ENCODE data around the gene TMEM38A.
"Not testable (repeated sequence)": the region's sequence is repeated elsewhere in the genome, so short reads cannot be mapped to it uniquely, and the experiment has no call there.

The TMEM38A gene

DNA sequence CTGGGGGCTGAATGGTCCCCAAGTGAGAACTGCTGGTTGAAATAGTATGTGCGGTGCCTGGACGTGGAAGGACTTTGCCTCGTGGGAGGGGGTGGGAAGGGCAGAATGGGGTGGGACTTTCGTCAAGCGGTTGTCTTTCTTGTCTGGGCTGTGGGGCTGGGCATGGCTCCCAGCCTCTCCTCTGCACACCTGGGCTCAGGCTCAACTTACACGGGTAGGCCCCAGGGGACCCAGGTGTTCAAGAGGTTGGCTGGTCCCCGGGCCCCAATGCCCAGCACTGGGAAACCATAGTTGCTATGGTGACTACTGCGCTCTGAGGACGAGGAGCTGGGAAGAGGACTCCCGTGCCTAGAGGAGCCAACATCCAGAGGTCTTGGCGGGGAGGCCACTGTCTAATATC lies 66.0 kb downstream of the TMEM38A start:
- TF ChIP-seq, protein P1, sequence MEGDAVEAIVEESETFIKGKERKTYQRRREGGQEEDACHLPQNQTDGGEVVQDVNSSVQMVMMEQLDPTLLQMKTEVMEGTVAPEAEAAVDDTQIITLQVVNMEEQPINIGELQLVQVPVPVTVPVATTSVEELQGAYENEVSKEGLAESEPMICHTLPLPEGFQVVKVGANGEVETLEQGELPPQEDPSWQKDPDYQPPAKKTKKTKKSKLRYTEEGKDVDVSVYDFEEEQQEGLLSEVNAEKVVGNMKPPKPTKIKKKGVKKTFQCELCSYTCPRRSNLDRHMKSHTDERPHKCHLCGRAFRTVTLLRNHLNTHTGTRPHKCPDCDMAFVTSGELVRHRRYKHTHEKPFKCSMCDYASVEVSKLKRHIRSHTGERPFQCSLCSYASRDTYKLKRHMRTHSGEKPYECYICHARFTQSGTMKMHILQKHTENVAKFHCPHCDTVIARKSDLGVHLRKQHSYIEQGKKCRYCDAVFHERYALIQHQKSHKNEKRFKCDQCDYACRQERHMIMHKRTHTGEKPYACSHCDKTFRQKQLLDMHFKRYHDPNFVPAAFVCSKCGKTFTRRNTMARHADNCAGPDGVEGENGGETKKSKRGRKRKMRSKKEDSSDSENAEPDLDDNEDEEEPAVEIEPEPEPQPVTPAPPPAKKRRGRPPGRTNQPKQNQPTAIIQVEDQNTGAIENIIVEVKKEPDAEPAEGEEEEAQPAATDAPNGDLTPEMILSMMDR (IDR thresholded peaks at IDR 0.05; ENCODE audit: borderline replicate concordance, insufficient read depth, low read depth, low read length): no peak

DNA sequence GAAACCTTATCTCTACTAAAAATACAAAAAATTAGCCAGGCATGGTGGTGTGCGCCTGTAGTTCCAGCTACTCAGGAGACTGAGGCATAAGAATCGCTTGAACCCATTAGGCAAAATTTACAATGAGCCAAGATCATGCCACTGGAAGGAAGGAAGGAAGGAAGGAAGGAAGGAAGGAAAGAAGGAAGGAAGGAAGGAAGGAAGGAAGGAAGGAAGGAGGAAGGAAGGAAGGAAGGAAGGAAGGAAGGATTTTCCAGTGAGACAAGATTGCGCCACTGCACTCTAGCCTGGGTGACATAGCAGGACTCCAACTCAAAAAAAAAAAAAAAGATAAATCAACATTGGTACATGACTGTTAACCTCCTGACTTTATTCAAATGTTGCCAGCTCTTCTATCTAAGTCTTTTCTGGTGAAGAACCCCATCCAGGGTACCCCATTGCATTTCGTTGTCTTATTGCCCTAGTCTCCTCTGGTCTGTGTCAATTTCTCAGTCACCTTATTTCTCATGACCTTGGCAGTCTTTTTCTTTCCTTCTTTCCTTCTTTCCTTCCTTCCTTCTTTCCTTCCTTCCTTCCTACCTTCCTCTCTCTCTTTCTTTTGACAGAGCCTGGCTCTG lies 74.8 kb downstream of the TMEM38A start:
- not testable (repeated sequence) for H3K4me3 ChIP-seq (ENCODE audit: low read depth, low read length)

More for the DNA sequence above, 66.0 kb downstream of the TMEM38A start:
- no peak overlapping the region for H3K4me3 ChIP-seq (ENCODE audit: low read depth, low read length)

DNA sequence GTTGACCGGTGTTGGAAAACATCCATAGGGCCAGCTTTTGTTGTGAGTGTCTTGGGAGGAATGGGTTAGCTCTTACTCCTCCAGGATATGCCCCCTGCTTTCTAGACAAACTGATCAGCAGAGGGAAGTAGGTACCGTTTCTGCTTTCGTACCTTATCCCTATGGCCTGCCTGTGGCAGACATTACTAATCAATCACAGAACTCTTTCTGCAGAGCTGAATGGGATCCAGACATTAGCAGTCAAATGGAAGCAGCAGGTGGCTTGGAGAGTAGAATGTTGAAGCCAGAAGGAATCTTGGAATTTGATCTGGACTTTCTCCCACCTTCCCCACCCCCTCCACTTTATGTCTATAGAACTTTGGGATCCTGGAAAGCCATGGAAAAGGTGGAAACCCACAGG lies 75.8 kb downstream of the TMEM38A start:
- TF ChIP-seq, protein P1 (IDR thresholded peaks at IDR 0.05; ENCODE audit: borderline replicate concordance, insufficient read depth, low read depth, low read length): no peak
- no peak overlapping the region for H3K4me3 ChIP-seq (ENCODE audit: low read depth, low read length)

DNA sequence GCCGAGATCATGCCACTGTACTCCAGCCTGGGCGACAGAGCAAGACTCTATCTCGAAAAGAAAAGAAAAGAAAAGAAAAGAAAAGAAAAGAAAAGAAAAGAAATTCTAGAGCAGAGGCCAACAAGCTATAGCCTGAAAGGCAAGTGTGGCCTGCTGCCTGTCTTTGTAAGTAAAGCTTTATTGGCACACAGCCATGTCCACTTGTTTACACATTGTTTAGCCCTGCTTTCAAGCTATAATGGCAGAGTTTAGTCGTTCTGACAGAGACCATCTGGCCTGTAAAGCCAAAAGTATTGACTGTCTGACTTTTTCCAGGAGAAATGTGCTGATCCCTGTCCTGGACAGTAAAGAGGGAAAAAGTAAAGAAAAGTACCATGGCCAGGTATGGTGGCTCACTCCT lies 77.0 kb downstream of the TMEM38A start:
- H3K4me3 ChIP-seq (ENCODE audit: low read depth, low read length): no peak overlapping the region
- TF ChIP-seq, protein P1 (IDR thresholded peaks at IDR 0.05; ENCODE audit: borderline replicate concordance, insufficient read depth, low read depth, low read length): no peak

DNA sequence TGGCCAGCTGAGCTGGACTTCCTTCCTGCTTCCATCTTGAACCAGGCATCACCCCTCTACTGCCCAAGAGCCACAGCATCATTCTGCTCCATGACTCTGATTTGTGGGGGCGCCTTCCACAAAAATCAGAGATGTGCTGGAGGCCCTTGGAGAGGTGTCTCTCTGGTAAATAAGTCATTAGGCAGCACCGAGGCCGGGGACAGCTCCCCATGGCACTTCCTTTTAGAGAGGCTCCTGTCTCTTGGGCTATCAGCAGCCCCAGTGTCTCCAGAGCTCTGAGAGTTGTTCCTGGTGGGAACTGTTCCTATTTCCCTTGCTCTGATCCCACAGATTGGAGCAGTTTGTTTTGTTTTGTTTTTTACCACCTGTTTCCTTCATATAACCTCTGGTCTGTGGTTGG lies 78.6 kb downstream of the TMEM38A start:
- TF ChIP-seq, protein P1 (IDR thresholded peaks at IDR 0.05; ENCODE audit: borderline replicate concordance, insufficient read depth, low read depth, low read length): no peak
- no peak overlapping the region for H3K4me3 ChIP-seq (ENCODE audit: low read depth, low read length)
